Limb (tissue), 2 donors: ENCODE measurements around the gene EXOSC10.
"Not testable (repeated sequence)": the region's sequence is repeated elsewhere in the genome, so short reads cannot be mapped to it uniquely, and the experiment has no call there.

Experiments
- DNase-seq, 2 donors: peaks; one replicate each; pipeline ENCODE4 v3.0.0-alpha.2; 2016; ENCODE audit errors: extremely low spot score in 2 of 2

EXOSC10 gene

GRCh38 chr1:11044086-11044848 lies 55.4 kb downstream of the EXOSC10 start:
- no peak for DNase-seq

- DNase-seq: no peak
Observed at GRCh38 chr1:11042995-11043874, 56.4 kb downstream of the EXOSC10 start.

GRCh38 chr1:11042065-11042464 lies 57.6 kb downstream of the EXOSC10 start:
- no peak for DNase-seq

- no peak for DNase-seq
Observed at GRCh38 chr1:11041048-11041447, 58.6 kb downstream of the EXOSC10 start.

GRCh38 chr1:11040105-11040429 lies 59.6 kb downstream of the EXOSC10 start:
- not testable (repeated sequence) for DNase-seq

GRCh38 chr1:11039351-11040104 lies 60.1 kb downstream of the EXOSC10 start:
- DNase-seq: no peak

GRCh38 chr1:11037740-11038182 lies 61.9 kb downstream of the EXOSC10 start:
- DNase-seq: peak; percentile 90

GRCh38 chr1:11037019-11037739 lies 62.5 kb downstream of the EXOSC10 start:
- DNase-seq: not testable (repeated sequence)

GRCh38 chr1:11031624-11032262 lies 67.9 kb downstream of the EXOSC10 start:
- no peak for DNase-seq

- DNase-seq: no peak
Observed at GRCh38 chr1:11030865-11031264, 68.8 kb downstream of the EXOSC10 start.

GRCh38 chr1:11028018-11028417 lies 71.7 kb downstream of the EXOSC10 start:
- DNase-seq: no peak

- DNase-seq: no peak
Observed at GRCh38 chr1:11027316-11027715, 72.4 kb downstream of the EXOSC10 start.

- no peak for DNase-seq
Observed at GRCh38 chr1:11026903-11027302, 72.8 kb downstream of the EXOSC10 start.

- DNase-seq: no peak
Observed at GRCh38 chr1:11026052-11026451, 73.6 kb downstream of the EXOSC10 start.

- DNase-seq: no peak
Observed at GRCh38 chr1:11025618-11026017, 74.1 kb downstream of the EXOSC10 start.

GRCh38 chr1:11024874-11025203 lies 74.8 kb downstream of the EXOSC10 start:
- DNase-seq: no peak

GRCh38 chr1:11024154-11024873 lies 75.4 kb downstream of the EXOSC10 start:
- DNase-seq: no peak

GRCh38 chr1:11023201-11023600 lies 76.5 kb downstream of the EXOSC10 start:
- no peak for DNase-seq

GRCh38 chr1:11019971-11020370 lies 79.7 kb downstream of the EXOSC10 start:
- DNase-seq: no peak

GRCh38 chr1:11019358-11019757 lies 80.3 kb downstream of the EXOSC10 start:
- DNase-seq: not testable (repeated sequence)
